ENCODE data around the gene KCNN4. TPM values are rescaled to one million over a fixed set of nuclear protein-coding genes. Genes with fewer than 3 reads are reported as not detected.

KCNN4 gene
- total and polyA plus RNA-seq, 2 of the 13 experiments (the other 11 are each of a cell fraction or from before 2014, with no cell fraction given): 0.13 to 0.25 TPM

- H3K9ac ChIP-seq (ENCODE audit: insufficient read depth, low read depth, low read length): no peak overlapping the region
- BruUV-seq (replicated peaks): no TSS peak
- TF ChIP-seq ATF1 (CRISPR knock-in tag; IDR thresholded peaks at IDR 0.05) (no peak), ATF7 (IDR thresholded peaks at IDR 0.05) (no peak), ATF7 (CRISPR knock-in tag; IDR thresholded peaks at IDR 0.05) (no peak), HOXA5 (CRISPR knock-in tag; IDR thresholded peaks at IDR 0.05) (no peak), ZFP62 (CRISPR knock-in tag; IDR thresholded peaks at IDR 0.05) (no peak), SPEN (CRISPR knock-in tag; IDR thresholded peaks at IDR 0.05; ENCODE audit: low read depth) (no peak), MXD1 (CRISPR knock-in tag; IDR thresholded peaks at IDR 0.05) (no peak), MZF1 (CRISPR knock-in tag; IDR thresholded peaks at IDR 0.05; ENCODE audit: borderline replicate concordance) (no peak), TBX2 (CRISPR knock-in tag; IDR thresholded peaks at IDR 0.05; ENCODE audit: borderline replicate concordance) (no peak)
- TF ChIP-seq, protein P1, sequence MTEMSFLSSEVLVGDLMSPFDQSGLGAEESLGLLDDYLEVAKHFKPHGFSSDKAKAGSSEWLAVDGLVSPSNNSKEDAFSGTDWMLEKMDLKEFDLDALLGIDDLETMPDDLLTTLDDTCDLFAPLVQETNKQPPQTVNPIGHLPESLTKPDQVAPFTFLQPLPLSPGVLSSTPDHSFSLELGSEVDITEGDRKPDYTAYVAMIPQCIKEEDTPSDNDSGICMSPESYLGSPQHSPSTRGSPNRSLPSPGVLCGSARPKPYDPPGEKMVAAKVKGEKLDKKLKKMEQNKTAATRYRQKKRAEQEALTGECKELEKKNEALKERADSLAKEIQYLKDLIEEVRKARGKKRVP (CRISPR knock-in tag; IDR thresholded peaks at IDR 0.05): no peak
- no peaks in the 10 kb centered on the region for H3K79me2 ChIP-seq (ENCODE audit: insufficient read depth, low read length)
- POLR2A ChIA-PET: interaction anchor here (1.0 kb wide), 1 partner anchor 46 kb away, joined by 4 read pairs; no protein-coding TSS in a partner anchor
- no peak for FAIRE-seq
- H3K36me3 ChIP-seq (replicated peaks in 1 of 2; ENCODE audit: control insufficient read depth in 1 of 2, insufficient read depth in 2 of 2, low read length in 2 of 2): peaks cover 2 to 6% of the 10 kb centered on the region in 2 experiments; a peak in 3 of 5 replicates
- WGBS (ENCODE audit: low lambda C conversion rate): 65% methylated on average over 8 of the region's 8 CpGs
- no peaks in the 10 kb centered on the region for H3K9me3 ChIP-seq (ENCODE audit: low read length)
- H3K27ac ChIP-seq (ENCODE audit: extremely low read length, insufficient read depth, low read length): no peak overlapping the region
- no peaks in the 10 kb centered on the region for H3K4me1 ChIP-seq (ENCODE audit: insufficient read depth, low read length)
- H4K20me1 ChIP-seq (ENCODE audit: insufficient read depth, low read length): no peaks in the 10 kb centered on the region
- in situ Hi-C loops (cut with HindIII; ENCODE audit: extremely low pct_ligation_motif_present, low pct_unique_long_range_greater_than_20kb): no loop called here
- CTCF ChIA-PET (ENCODE audit: low intra/inter-chr PET ratio, low total read pairs): no interaction called here
- no peak overlapping the region for H2AFZ ChIP-seq (ENCODE audit: low read length)
- no peak for DNase-seq (ENCODE audit: low spot score)
- ATAC-seq: no peak
- intact Hi-C loops (cut with micrococcal nuclease; ENCODE audit: unreplicated experiment): no loop called here
- no peak overlapping the region for H3K4me2 ChIP-seq (ENCODE audit: low read depth, low read length)
- H3K27me3 ChIP-seq (ENCODE audit: control insufficient read depth in 1 of 2, insufficient read depth in 2 of 2, low read length in 2 of 2): peaks cover 0 to 1% of the 10 kb centered on the region in 2 experiments; a peak in 1 of 5 replicates
- no peak overlapping the region for H3K4me3 ChIP-seq (replicated peaks in 1 of 3; ENCODE audit: insufficient read depth in 1 of 3, low read depth in 2 of 3, low read length in 3 of 3)
Measured at GRCh38 chr19:43724896-43725295, 55.9 kb downstream of the KCNN4 start.
